Gastroesophageal sphincter (tissue), 2 donors: ENCODE data around the gene OTOP3.

Experiments used
- EP300 ChIP-seq: sonication (generic); formaldehyde crosslinking; IDR thresholded peaks from one replicate; pipeline ENCODE4 v1.6.1; 2017; ENCODE audit warnings: antibody characterized with exemption, mild to moderate bottlenecking
- POLR2A ChIP-seq, 2 donors: fragments of 450-650 bp; IDR thresholded peaks; one replicate each; pipeline ENCODE4 v1.6.1; 2017; ENCODE audit warnings: antibody characterized with exemption in 2 of 2, mild to moderate bottlenecking in 2 of 2, moderate library complexity in 1 of 2

DNA sequence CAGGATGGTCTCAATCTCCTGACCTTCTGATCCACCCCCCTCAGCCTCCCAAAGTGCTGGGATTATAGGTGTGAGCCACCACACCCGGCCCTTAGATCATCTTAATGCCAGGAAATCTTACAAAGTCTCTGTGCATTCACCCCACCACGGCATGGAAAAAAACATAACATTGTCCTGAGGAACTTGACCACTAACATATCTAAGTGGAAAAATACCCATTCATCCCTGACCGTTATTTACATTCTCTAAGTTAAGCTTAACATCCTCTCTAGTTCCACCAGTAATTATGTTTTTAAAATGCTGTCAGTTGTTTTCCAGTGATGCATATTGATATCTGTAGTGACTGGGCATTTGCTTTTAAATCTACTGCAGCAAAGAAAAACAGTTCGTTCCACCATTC, 40.2 kb downstream of the OTOP3 start:
- TF ChIP-seq POLR2A (IDR thresholded peaks at IDR 0.05) = no peak
- TF ChIP-seq EP300 = no peak
